ENCODE measurements around the gene TPX2.

TPX2 gene

DNA sequence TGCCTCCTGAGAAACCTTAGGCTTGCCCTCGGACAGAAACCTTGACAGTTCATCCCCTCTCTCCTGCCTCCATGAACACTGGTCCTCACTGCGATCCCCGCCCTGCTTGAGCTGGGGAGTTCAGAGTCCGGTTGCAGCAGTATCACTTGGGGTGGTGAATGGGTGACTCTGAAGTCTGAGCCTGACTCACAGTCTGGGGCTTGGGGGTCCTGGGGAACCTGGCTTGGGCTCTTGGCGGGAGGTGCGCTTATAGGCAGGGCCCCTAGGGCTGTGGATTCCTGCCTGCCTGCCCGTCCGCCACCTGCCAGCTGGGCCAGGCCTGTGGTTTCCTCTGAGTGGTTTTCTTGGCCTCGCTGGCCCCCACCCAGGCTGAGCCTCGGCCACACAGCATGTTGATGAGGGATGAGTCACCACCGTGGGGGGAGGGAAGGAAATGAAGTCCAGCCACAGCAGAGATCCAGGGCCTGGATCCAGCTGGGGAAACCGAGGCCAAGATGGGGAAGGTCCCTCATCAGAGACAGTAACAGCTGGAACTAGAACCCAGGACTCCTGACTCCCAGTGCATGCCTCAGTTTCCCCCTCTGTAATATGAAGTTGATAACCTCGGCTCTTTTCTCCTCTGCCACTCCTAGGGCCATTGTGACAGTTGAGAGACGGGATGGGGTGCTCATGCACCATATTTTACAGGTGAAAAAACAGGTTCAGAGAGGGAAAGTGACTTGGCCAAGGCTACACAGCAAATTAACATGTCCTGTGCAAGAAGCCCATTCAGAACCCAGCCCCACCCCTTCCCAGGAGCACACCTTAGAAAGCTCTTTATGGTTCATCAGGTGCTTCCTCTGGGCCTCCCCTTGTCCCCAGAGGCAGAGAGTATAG lies 97.1 kb downstream of the TPX2 start (continued):
- TF ChIP-seq, protein P1, sequence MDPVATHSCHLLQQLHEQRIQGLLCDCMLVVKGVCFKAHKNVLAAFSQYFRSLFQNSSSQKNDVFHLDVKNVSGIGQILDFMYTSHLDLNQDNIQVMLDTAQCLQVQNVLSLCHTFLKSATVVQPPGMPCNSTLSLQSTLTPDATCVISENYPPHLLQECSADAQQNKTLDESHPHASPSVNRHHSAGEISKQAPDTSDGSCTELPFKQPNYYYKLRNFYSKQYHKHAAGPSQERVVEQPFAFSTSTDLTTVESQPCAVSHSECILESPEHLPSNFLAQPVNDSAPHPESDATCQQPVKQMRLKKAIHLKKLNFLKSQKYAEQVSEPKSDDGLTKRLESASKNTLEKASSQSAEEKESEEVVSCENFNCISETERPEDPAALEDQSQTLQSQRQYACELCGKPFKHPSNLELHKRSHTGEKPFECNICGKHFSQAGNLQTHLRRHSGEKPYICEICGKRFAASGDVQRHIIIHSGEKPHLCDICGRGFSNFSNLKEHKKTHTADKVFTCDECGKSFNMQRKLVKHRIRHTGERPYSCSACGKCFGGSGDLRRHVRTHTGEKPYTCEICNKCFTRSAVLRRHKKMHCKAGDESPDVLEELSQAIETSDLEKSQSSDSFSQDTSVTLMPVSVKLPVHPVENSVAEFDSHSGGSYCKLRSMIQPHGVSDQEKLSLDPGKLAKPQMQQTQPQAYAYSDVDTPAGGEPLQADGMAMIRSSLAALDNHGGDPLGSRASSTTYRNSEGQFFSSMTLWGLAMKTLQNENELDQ (tag by site-specific recombination; IDR thresholded peaks at IDR 0.05; ENCODE audit: low read depth) = no peak
- TF ChIP-seq SP3 (tag by site-specific recombination; IDR thresholded peaks at IDR 0.05) (no peak), ZNF341 (tag by site-specific recombination; IDR thresholded peaks at IDR 0.05; ENCODE audit: low read depth) (peak; percentile 12; the same call in 1 of the 2 replicates), ZNF707 (tag by site-specific recombination; IDR thresholded peaks at IDR 0.05) (no peak), GFI1B (tag by site-specific recombination; IDR thresholded peaks at IDR 0.05) (no peak), ZNF292 (tag by site-specific recombination; IDR thresholded peaks at IDR 0.05; ENCODE audit: borderline replicate concordance, low read depth) (no peak), ZBTB17 (tag by site-specific recombination; IDR thresholded peaks at IDR 0.05) (peak; percentile 66; the same call in 1 of the 2 replicates), ZNF768 (tag by site-specific recombination; IDR thresholded peaks at IDR 0.05) (peak; percentile 61; the same call in 1 of the 2 replicates), KLF16 (tag by site-specific recombination; IDR thresholded peaks at IDR 0.05) (no peak), ZNF558 (tag by site-specific recombination; IDR thresholded peaks at IDR 0.05) (no peak), HOXA7 (CRISPR knock-in tag; IDR thresholded peaks at IDR 0.05; ENCODE audit: borderline replicate concordance) (no peak), ZNF433 (tag by site-specific recombination; IDR thresholded peaks at IDR 0.05; ENCODE audit: low read depth) (no peak), ZNF571 (tag by site-specific recombination; IDR thresholded peaks at IDR 0.05) (no peak)
- TF ChIP-seq, protein P2, sequence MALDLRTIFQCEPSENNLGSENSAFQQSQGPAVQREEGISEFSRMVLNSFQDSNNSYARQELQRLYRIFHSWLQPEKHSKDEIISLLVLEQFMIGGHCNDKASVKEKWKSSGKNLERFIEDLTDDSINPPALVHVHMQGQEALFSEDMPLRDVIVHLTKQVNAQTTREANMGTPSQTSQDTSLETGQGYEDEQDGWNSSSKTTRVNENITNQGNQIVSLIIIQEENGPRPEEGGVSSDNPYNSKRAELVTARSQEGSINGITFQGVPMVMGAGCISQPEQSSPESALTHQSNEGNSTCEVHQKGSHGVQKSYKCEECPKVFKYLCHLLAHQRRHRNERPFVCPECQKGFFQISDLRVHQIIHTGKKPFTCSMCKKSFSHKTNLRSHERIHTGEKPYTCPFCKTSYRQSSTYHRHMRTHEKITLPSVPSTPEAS (tag by site-specific recombination; IDR thresholded peaks at IDR 0.05) = no peak

DNA sequence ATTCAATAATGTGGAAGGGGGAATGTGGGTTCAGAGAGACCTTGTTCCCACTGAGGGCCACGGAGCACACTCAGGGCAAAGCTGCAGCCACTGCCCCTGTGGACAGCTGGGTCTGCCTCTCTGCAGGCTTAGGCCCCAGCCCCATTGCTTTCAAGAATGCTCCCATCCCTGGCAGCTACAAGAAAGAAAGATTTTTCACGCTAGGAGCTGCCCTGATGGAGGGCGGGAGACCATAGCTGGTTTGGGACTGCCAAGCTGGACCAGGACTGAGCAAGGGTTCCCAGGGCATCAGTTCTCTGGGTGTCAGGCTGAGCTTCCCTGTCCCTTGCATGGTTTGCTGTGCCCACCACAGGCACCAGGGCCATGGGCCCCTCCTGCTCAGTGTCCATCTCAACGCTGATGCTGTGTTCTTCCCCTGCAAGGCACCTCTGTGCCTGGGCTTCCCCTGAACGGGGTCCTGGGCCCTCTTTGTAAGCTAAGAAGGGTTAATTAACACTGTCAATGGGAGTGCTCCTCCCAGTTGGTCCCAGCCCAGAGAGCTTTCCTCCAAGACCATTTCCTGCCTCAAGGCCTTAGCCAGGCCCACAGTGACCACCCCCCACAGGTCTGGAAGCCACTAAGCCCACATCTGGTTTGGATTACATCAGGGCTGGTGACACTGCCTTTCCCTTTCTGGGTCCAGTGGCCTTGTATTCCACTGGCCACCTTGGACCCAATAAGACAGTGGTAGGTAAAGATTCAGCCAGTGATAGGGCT lies 97.9 kb downstream of the TPX2 start:
- no peak overlapping the region for H3K27ac ChIP-seq (ENCODE audit: extremely low read depth, low read depth, low read length)
- no peaks in the 10 kb centered on the region for H3K36me3 ChIP-seq (ENCODE audit: control insufficient read depth in 2 of 2, insufficient read depth in 1 of 2, low read length in 2 of 2)
- POLR2A ChIA-PET = interaction anchor here (0.5 to 1.0 kb wide), 4 partner anchors 9 to 1580 kb away, joined by 3 to 7 read pairs (median 4); no protein-coding TSS in a partner anchor
- CTCF ChIA-PET = interaction anchor here (0.6 to 8.4 kb wide), 8 partner anchors 10 to 194 kb away, joined by 3 to 87 read pairs (median 6); partner anchors contain the start of gene FOXS1
- no peak overlapping the region for H3K4me3 ChIP-seq (ENCODE audit: low read depth, low read length)
- TF ChIP-seq ZBTB21 (tag by site-specific recombination; IDR thresholded peaks at IDR 0.05) = no peak
- peak; percentile 86 for TF ChIP-seq GLIS1 (tag by site-specific recombination; IDR thresholded peaks at IDR 0.05)
- H3K4me1 ChIP-seq (ENCODE audit: control insufficient read depth, insufficient read depth, low read length) = no peaks in the 10 kb centered on the region
- H3K9me3 ChIP-seq (ENCODE audit: control insufficient read depth, insufficient read depth, low read depth, low read length) = no peaks in the 10 kb centered on the region

DNA sequence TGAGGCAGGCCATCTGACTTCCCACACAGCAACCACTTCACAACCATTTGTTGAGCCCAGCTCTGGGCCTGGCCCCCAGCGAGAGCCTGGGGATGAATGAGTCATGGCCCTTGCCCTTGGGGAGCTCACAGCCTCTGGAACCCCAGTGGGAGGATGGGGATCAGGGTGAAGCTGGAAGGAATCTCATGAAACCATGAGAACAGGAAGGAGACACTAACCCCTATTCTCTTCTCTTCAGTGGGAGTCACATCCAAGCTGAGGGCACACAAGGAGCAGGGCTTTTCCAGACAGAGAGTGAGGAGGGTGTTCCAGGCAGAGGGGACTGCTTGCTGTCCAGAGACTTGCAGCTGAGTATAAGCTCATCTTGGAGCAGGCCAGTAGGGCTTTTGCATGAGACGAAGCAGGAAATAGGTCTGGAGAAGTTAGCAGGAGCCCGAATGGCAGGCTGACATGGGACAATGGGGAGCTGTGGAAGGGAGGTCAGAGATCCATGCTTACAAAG lies 98.9 kb downstream of the TPX2 start:
- Histone ChIP-seq H3K4me1 (ENCODE audit: control insufficient read depth, insufficient read depth, low read length) (no peaks in the 10 kb centered on the region), H3K27ac (ENCODE audit: extremely low read depth, low read depth, low read length) (no peak overlapping the region), H3K9me3 (ENCODE audit: control insufficient read depth, insufficient read depth, low read depth, low read length) (no peaks in the 10 kb centered on the region), H3K36me3 (ENCODE audit: control insufficient read depth in 2 of 2, insufficient read depth in 1 of 2, low read length in 2 of 2) (no peaks in the 10 kb centered on the region), H3K4me3 (ENCODE audit: low read depth, low read length) (no peak overlapping the region)
- TF ChIP-seq ZNF266 (tag by site-specific recombination; IDR thresholded peaks at IDR 0.05; ENCODE audit: low read depth) (no peak), ZIC2 (tag by site-specific recombination; IDR thresholded peaks at IDR 0.05) (peak; percentile 23; the same call in 1 of the 2 replicates), GLIS1 (tag by site-specific recombination; IDR thresholded peaks at IDR 0.05) (peak; percentile 18; the same call in 1 of the 2 replicates), SCRT2 (tag by site-specific recombination; IDR thresholded peaks at IDR 0.05) (peak; percentile 52)
- ChIA-PET POLR2A (interaction anchor here (0.6 to 2.2 kb wide), 4 partner anchors 10 to 1579 kb away, joined by 3 to 8 read pairs (median 6); no protein-coding TSS in a partner anchor), CTCF (interaction anchor here (0.8 to 8.4 kb wide), 7 partner anchors 9 to 193 kb away, joined by 3 to 87 read pairs (median 7); partner anchors contain the start of genes FOXS1 and PDRG1)
